ENCODE results near the gene TARS2. TPM values are rescaled to one million over a fixed set of nuclear protein-coding genes. Genes with fewer than 3 reads are reported as not detected.

The TARS2 gene
- total RNA-seq, 1 experiment from 2014 or later: 30.6 TPM

GRCh38 chr1:150552128-150552910 lies 65.1 kb downstream of the TARS2 start:
- POLR2A ChIA-PET: interaction anchor here (0.7 to 1.8 kb wide), 4 partner anchors 9 to 27 kb away, joined by 3 to 8 read pairs (median 4); partner anchors contain the start of gene MCL1
- H3K4me1 ChIP-seq: peaks cover 44% of the 10 kb centered on the region
- H3K9me3 ChIP-seq: no peaks in the 10 kb centered on the region
- Mint-ChIP-seq H3K4me3 (ENCODE audit: unreplicated experiment) (peak overlapping the region; percentile 25), H3K27ac (ENCODE audit: unreplicated experiment) (peak overlapping the region; percentile 67), H3K9me3 (ENCODE audit: unreplicated experiment) (no peaks in the 10 kb centered on the region), H3K27me3 (ENCODE audit: insufficient read depth, unreplicated experiment) (no peaks in the 10 kb centered on the region), H3K4me1 (ENCODE audit: low read depth, unreplicated experiment) (peaks cover 15% of the 10 kb centered on the region), H3K36me3 (ENCODE audit: insufficient read depth, unreplicated experiment) (peaks cover 24% of the 10 kb centered on the region)
- H3K36me3 ChIP-seq (ENCODE audit: control insufficient read depth, insufficient read depth, low read length): no peaks in the 10 kb centered on the region
- CTCF ChIA-PET: interaction anchor here (0.6 to 1.9 kb wide), 4 partner anchors 16 to 262 kb away, joined by 3 to 11 read pairs (median 3); partner anchors contain the start of gene FALEC
- H3K27me3 ChIP-seq (replicated peaks; ENCODE audit: control insufficient read depth, insufficient read depth, low read length): no peaks in the 10 kb centered on the region
- intact Hi-C loops (cut with micrococcal nuclease; ENCODE audit: unreplicated experiment): loop anchor here (1.0 kb wide), 1 partner anchor 8 kb away; no protein-coding TSS in a partner anchor
- DNase-seq: peak; percentile 82 to 85
- no peak for TF ChIP-seq CTCF (IDR thresholded peaks at IDR 0.05; ENCODE audit: insufficient read depth in 1 of 2, low read depth in 1 of 2, low read length in 1 of 2, severe bottlenecking in 1 of 2, unreplicated experiment in 1 of 2)
- no TSS peak for BruUV-seq (replicated peaks)
- H3K4me3 ChIP-seq (ENCODE audit: low read depth, low read length): no peak overlapping the region

- no TSS peak for BruUV-seq (replicated peaks)
- Mint-ChIP-seq H3K36me3 (ENCODE audit: insufficient read depth, unreplicated experiment) (peaks cover 30% of the 10 kb centered on the region), H3K27ac (ENCODE audit: unreplicated experiment) (peak overlapping the region; percentile 67), H3K27me3 (ENCODE audit: insufficient read depth, unreplicated experiment) (no peaks in the 10 kb centered on the region), H3K4me3 (ENCODE audit: unreplicated experiment) (peak overlapping the region; percentile 25), H3K4me1 (ENCODE audit: low read depth, unreplicated experiment) (peaks cover 15% of the 10 kb centered on the region), H3K9me3 (ENCODE audit: unreplicated experiment) (no peaks in the 10 kb centered on the region)
- no peak for DNase-seq
- H3K4me1 ChIP-seq: peaks cover 44% of the 10 kb centered on the region
- ChIA-PET CTCF (no interaction called here), POLR2A (interaction anchor here (0.7 kb wide), 1 partner anchor 27 kb away, joined by 4 read pairs; the partner anchor contains the start of gene MCL1)
- intact Hi-C loops (cut with micrococcal nuclease; ENCODE audit: unreplicated experiment): loop anchor here (1.0 kb wide), 1 partner anchor 7 kb away; no protein-coding TSS in a partner anchor
- no peaks in the 10 kb centered on the region for H3K36me3 ChIP-seq (ENCODE audit: control insufficient read depth, insufficient read depth, low read length)
- H3K9me3 ChIP-seq: no peaks in the 10 kb centered on the region
- no peak overlapping the region for H3K4me3 ChIP-seq (ENCODE audit: low read depth, low read length)
- no peak for TF ChIP-seq CTCF (IDR thresholded peaks at IDR 0.05; ENCODE audit: insufficient read depth in 1 of 2, low read depth in 1 of 2, low read length in 1 of 2, severe bottlenecking in 1 of 2, unreplicated experiment in 1 of 2)
- no peaks in the 10 kb centered on the region for H3K27me3 ChIP-seq (replicated peaks; ENCODE audit: control insufficient read depth, insufficient read depth, low read length)
These were observed 65.7 kb downstream of the TARS2 start for GRCh38 chr1:150552911-150553289.

- H3K36me3 ChIP-seq (ENCODE audit: control insufficient read depth, insufficient read depth, low read length): no peaks in the 10 kb centered on the region
- H3K4me3 ChIP-seq (ENCODE audit: low read depth, low read length): no peak overlapping the region
- H3K4me1 ChIP-seq: peaks cover 44% of the 10 kb centered on the region
- Mint-ChIP-seq H3K4me1 (ENCODE audit: low read depth, unreplicated experiment) (peaks cover 15% of the 10 kb centered on the region), H3K4me3 (ENCODE audit: unreplicated experiment) (no peak overlapping the region), H3K36me3 (ENCODE audit: insufficient read depth, unreplicated experiment) (peaks cover 36% of the 10 kb centered on the region), H3K27ac (ENCODE audit: unreplicated experiment) (peak overlapping the region; percentile 67), H3K9me3 (ENCODE audit: unreplicated experiment) (no peaks in the 10 kb centered on the region), H3K27me3 (ENCODE audit: insufficient read depth, unreplicated experiment) (no peaks in the 10 kb centered on the region)
- no TSS peak for BruUV-seq (replicated peaks)
- H3K9me3 ChIP-seq: no peaks in the 10 kb centered on the region
- CTCF ChIA-PET: interaction anchor here (0.7 kb wide), 1 partner anchor 21 kb away, joined by 4 read pairs; no protein-coding TSS in a partner anchor
- no peak for TF ChIP-seq CTCF (IDR thresholded peaks at IDR 0.05; ENCODE audit: insufficient read depth in 1 of 2, low read depth in 1 of 2, low read length in 1 of 2, severe bottlenecking in 1 of 2, unreplicated experiment in 1 of 2)
- POLR2A ChIA-PET: no interaction called here
- no peak for DNase-seq
- no peaks in the 10 kb centered on the region for H3K27me3 ChIP-seq (replicated peaks; ENCODE audit: control insufficient read depth, insufficient read depth, low read length)
- intact Hi-C loops (cut with micrococcal nuclease; ENCODE audit: unreplicated experiment): no loop called here
These were observed 66.3 kb downstream of the TARS2 start for GRCh38 chr1:150553392-150554085.

Measured in Caco-2 (cell line).